OCI-LY3 (cell line): ENCODE data around the gene PPP3CA.

Experiments used
- CTCF ChIP-seq: fragments of 200-600, 300-600 bp; sonication (generic); IDR thresholded peaks from 2 replicates; pipeline ENCODE4 v1.5.1; 2014; ENCODE audit warnings: antibody characterized with exemption, low read length, low read depth
- EZH2phosphoT487 ChIP-seq: fragments of 200-600 bp; shearing (Covaris generic); IDR thresholded peaks from 2 replicates; pipeline ENCODE4 v1.6.1; 2018; ENCODE audit warnings: antibody characterized with exemption, mixed run types, low read depth

- TF ChIP-seq CTCF (no peak), EZH2phosphoT487 (no peak)
Observed at GRCh38 chr4:101153653-101154052, 193.7 kb downstream of the PPP3CA start.
